ENCODE results near the gene ARHGAP5.

The ARHGAP5 gene

DNA sequence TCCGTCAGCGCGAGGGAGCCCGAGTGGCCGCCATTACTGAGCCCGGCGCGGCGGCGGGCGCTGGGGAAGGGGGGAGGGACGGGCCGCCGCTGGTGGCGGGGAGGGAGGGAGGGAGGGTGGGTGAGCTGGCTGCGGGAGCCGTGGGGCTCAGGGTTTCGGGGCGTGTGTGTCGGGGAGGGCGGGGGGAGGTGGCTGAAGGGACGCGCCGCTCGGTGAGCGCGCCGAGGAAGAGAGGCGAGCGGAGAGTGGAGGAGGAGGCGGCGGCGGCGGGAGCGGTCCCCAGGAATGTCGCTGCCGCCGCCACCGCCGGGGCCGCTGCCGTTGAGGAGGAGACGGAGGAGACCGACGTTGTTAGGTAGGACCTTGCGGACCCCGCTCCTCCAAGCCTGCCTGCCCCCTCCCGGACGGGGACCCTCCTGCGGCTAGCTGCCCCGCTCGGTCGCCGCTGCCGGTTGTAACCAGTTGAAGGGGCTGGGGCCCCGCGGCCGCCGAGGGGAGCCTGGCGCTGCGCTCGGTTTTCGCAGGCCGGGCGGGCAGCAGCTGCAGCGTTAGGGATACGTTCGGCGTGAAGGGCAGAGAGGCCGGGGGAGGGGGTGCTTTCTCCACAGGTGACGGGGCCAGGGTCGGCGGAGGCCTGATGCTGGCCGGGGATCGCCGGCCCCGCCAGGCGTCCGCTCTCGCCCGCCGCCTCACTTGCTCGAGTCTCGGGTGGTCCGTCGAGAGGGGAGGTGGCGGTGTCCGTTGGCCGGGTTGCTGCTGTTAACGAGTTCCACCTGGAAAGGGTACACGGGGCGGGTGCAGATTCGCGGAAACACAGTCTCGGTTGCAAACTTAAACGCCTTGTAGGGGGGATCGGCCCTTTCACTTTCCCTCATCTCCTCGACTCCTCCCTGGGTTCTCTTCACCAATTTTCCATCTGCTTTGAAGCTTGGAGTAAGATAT is at the start of gene ARHGAP5:
Gene ARHGAP5 (plus strand): TSS at position 224 of the 942 bp plus-strand sequence. CDS start 13,366 bp downstream, outside the sequence.
- no peak for DNase-seq (ENCODE audit: low read depth)

DNA sequence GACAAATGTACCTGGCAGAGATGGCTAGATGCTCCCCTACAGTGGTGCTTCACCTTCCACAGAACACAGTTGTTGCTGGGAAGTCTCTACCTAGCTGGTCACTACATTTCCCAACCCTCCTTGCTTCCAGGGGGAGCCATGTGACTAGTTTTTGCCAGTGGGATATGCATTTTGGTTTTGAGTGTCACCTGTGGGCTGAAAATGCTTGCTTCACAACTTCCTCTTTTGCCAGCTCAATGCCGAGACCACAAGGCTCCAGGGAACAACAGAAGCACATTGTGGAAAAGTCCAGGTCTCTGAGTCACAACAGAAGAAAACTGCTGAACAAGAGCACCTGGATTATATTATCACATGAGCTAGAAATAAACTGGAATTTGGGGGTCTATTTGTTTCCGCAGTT is 48.5 kb upstream of the ARHGAP5 start:
- DNase-seq (ENCODE audit: low read depth): no peak

GRCh38 chr14:32033543-32033942 is 43.6 kb upstream of the ARHGAP5 start:
- DNase-seq (ENCODE audit: low read depth): no peak

- no peak for DNase-seq (ENCODE audit: low read depth)
These were observed 38.2 kb upstream of the ARHGAP5 start for GRCh38 chr14:32038876-32039275.

- DNase-seq (ENCODE audit: low read depth): no peak
These were observed 37.6 kb upstream of the ARHGAP5 start for GRCh38 chr14:32039401-32040030.

- DNase-seq (ENCODE audit: low read depth): no peak
These were observed 33.5 kb upstream of the ARHGAP5 start for GRCh38 chr14:32043624-32044023.

DNA sequence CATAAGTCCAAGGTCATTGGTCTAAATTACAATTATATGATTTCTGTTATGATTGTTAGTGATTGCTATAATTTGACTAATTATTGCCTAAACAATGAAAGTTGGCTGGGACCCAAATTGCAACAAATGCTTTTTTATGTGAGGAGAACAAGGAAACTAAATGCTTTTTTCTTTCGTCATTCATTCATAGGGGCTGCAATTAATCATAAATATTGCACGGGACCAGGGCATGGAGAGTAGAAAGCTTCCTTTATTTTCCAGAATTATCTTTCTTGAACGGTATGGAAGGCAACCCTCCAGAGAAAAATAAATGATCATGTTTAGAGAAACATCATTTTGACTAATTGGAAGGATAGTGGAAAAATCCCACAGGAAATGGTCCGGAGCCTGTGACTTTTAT is 32.6 kb upstream of the ARHGAP5 start:
- DNase-seq (ENCODE audit: low read depth): no peak

DNA sequence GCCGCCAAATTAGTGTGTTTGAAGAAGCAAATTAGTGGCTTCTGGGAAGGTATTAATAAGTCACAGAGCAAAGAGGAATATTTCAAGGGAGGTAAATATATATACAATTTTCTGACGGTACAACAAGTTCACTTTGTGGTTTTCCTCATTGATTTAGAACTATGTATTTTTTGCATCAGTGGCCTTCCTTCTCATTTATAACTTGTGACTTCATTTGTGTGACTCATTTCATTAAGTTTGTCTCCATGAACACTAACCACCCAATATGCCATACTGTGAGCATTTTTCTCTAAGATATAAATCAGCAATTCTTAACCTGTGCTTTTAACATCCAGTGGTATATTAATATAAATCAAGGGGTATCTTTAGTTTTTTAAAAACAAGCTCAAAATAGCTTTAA is 29.3 kb upstream of the ARHGAP5 start:
- DNase-seq (ENCODE audit: low read depth): peak; percentile 41

- DNase-seq (ENCODE audit: low read depth): no peak
These were observed 27.6 kb upstream of the ARHGAP5 start for GRCh38 chr14:32049361-32050088.

GRCh38 chr14:32050878-32051277 is 26.2 kb upstream of the ARHGAP5 start:
- DNase-seq (ENCODE audit: low read depth): no peak

GRCh38 chr14:32054536-32054935 is 22.6 kb upstream of the ARHGAP5 start:
- no peak for DNase-seq (ENCODE audit: low read depth)

DNA sequence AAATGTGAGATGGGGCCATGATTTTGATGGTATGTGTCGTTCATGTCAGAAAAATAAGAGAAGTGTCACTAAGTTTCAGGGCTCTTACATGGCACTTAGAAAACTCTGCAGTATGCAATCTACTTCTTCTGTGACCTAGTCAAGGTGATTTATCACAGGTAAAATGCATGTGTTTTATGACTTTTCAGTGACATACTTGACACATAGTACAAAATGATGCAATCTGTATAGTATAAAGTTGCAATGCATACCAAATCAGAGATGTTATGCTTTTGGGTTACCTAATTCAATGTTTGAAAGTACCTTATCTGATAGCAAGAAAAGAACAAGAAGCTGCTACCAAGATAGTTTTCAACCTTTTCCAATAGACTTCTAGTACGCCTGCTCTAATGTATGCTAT is 21.9 kb upstream of the ARHGAP5 start:
- DNase-seq (ENCODE audit: low read depth): no peak

GRCh38 chr14:32059702-32060101 is 17.4 kb upstream of the ARHGAP5 start:
- no peak for DNase-seq (ENCODE audit: low read depth)

GRCh38 chr14:32064931-32065330 is 12.2 kb upstream of the ARHGAP5 start:
- no peak for DNase-seq (ENCODE audit: low read depth)

DNA sequence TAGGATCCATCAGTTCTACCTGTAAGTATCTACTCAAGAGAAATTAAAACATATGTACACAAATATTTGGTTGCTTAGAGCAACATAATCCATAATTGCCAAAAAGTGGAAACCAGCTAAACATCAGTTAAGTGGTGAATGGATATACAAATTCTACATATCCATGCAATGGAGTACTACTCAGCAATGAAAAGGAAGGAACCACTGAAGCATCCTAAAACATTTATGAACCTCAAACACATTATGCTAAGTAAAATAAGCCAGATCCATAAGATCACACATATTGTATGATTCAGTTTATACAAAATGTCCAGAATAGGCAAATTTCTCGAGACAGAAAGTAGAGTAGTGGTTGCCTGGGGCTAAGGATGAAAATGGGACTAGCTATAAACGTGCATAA is 8.4 kb upstream of the ARHGAP5 start:
- no peak for DNase-seq (ENCODE audit: low read depth)

GRCh38 chr14:32070282-32070681 is 6.8 kb upstream of the ARHGAP5 start:
- no peak for DNase-seq (ENCODE audit: low read depth)

- DNase-seq (ENCODE audit: low read depth): no peak
These were observed 4.4 kb upstream of the ARHGAP5 start for GRCh38 chr14:32072676-32073075.

DNA sequence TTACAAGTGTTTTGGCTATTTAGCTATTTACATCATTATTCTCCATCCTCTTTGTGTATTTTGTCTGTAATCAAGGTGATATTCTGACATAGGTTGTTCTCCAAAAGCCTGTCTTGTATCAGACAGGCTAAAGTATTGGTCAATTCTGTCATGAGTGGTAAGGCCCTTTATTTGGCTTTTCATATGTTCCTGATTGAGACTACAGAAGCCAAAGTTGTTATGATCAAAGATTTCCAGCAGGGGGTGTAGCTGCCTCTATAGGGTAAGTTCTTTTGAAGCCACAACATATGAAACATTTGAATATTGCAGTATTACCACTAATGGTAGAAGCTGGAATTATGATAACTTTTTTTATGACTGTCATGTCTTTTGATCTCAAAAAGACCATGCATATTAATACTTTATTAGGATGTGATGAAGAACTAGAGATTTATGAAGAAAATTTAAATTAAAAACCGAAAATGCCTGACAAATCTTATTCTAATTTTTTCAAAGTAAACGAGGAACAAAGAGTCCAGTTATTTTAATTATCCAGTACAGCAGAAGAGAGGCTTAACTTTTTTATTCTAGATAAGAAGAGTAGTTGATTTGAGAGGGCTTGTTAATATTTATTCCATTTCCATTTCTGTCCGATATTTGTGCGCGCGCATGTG is 3.4 kb upstream of the ARHGAP5 start:
- DNase-seq (ENCODE audit: low read depth): no peak

DNA sequence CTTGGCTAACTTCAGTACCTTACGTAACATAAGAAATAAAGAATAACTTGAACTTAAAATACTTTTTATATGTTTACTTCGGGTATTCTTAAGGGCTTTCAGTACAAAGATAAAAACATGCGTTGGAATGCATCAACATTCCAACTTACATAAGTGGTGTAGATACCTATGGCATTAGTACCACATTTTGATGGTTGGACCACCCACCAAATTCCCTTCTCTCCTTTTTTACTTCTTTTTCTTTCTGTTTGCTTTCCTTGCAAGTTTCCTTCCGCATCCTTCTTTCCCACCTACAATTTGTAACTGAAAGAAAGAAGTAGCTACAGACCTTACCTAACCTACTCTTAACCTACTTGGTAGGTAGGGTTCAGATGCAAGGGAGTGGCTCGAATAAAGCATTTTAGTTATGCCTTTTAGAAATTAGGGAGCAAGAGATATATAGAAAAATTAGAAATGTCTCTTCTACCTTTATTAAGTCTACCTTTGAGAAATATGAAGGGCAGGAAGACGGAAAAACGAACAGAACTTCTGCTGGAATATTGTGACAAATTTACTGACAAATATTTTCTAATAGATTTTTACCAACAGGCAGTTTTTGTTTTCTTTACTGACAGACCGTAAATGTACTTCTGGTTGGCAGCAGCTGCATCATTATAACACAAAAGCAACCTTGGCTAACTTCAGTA is 2.1 kb upstream of the ARHGAP5 start:
- no peak for DNase-seq (ENCODE audit: low read depth)

DNA sequence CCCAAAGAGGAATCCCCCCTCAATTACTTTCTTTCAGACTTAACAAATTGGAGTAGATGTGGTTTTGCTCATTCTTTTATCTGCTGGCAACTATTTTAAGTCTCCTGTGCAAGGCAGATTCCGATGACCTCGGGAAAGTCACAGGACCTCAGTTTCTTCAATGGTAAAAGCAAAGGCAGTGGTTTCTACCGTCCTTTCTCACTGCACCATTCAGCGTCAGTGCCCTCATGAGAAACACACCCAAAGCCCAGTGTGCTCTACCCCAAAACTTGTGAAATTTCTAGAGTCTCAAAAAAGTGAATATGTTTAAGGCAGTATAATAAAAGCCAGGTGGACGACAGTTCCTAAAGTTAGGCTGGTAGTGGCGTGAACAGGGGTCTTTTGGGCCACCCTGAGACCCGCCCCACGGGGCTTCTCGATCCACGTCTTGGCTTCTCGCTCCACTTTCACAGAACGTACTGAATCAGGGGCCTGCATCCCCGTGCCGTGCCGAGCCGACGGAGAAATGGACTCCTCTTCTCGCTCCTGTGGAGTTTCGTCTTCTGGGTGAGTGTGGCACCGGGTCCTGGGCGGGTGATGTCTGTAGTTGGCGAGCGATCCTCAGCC is 1.3 kb upstream of the ARHGAP5 start:
- no peak for DNase-seq (ENCODE audit: low read depth)

Measured in non-pigmented ciliary epithelial cell (primary cell).